WTC11 (cell line): ENCODE results near the gene SLC36A4. TPM values are rescaled to one million over a fixed set of nuclear protein-coding genes. Genes with fewer than 3 reads are reported as not detected.

Experiments
- ATAC-seq: fragments of 200-7000 bp; cut with Tn5 transposase; 2 replicates; pipeline ENCODE4 v1.10.0; 2021; ENCODE audit warnings: mild to moderate bottlenecking, moderate library complexity
- CTCF ChIA-PET: fragments of 300-600 bp; sonication (Branson Sonifier 250); formaldehyde crosslinking; loops from one replicate; lab custom pipeline; 2021; ENCODE audit warnings: antibody characterized with exemption; lab: Charles Lee
- POLR2A ChIA-PET: fragments of 350-600 bp; sonication (Branson Sonifier 250); formaldehyde crosslinking; loops from one replicate; lab custom pipeline; 2021; ENCODE audit warnings: antibody characterized with exemption; lab: Charles Lee
- DNase-seq: peaks from one replicate; pipeline ENCODE4 v3.0.0; 2021; ENCODE audit warnings: low spot score
- H3K27ac Mint-ChIP-seq: 2 replicates; pipeline ENCODE4 v1.8.0; 2021; ENCODE audit warnings: mixed read lengths
- H3K27me3 Mint-ChIP-seq: 2 replicates; pipeline ENCODE4 v1.8.0; 2021; ENCODE audit warnings: low read depth, mild to moderate bottlenecking, moderate library complexity, mixed read lengths
- H3K36me3 Mint-ChIP-seq: 2 replicates; pipeline ENCODE4 v1.8.0; 2021; ENCODE audit warnings: mixed read lengths
- H3K4me1 Mint-ChIP-seq: 2 replicates; pipeline ENCODE4 v1.8.0; 2022; ENCODE audit warnings: mixed read lengths
- H3K4me3 Mint-ChIP-seq: 2 replicates; pipeline ENCODE4 v1.8.0; 2021; ENCODE audit warnings: mild to moderate bottlenecking, moderate library complexity, mixed read lengths
- H3K9me3 Mint-ChIP-seq: 2 replicates; pipeline ENCODE4 v1.8.0; 2021; ENCODE audit warnings: mixed read lengths
- ATF1 ChIP-seq: sonication (generic); formaldehyde crosslinking; IDR thresholded peaks from 2 replicates; pipeline ENCODE4 v1.8.1; 2023; ENCODE audit warnings: mild to moderate bottlenecking, moderate library complexity, missing genetic modification reagents
- ELF4 ChIP-seq: sonication (generic); formaldehyde crosslinking; IDR thresholded peaks from 2 replicates; pipeline ENCODE4 v1.8.1; 2022; ENCODE audit warnings: low read depth, mild to moderate bottlenecking, moderate library complexity, missing genetic modification reagents
- FOXP1 ChIP-seq: sonication (generic); formaldehyde crosslinking; IDR thresholded peaks from 2 replicates; pipeline ENCODE4 v1.8.0; 2022; ENCODE audit warnings: missing genetic modification reagents, mild to moderate bottlenecking, moderate library complexity, borderline replicate concordance
- GABPB1 ChIP-seq: sonication (generic); formaldehyde crosslinking; IDR thresholded peaks from 2 replicates; pipeline ENCODE4 v1.8.1; 2023; ENCODE audit warnings: mild to moderate bottlenecking, missing genetic modification reagents
- GRHL2 ChIP-seq: fragments of 250-450 bp; sonication (Bioruptor Pico); IDR thresholded peaks from 2 replicates; pipeline ENCODE4 v1.8.0; 2022; ENCODE audit warnings: mild to moderate bottlenecking, moderate library complexity; ENCODE audit not compliant: insufficient replicate concordance, severe bottlenecking
- GTF2I ChIP-seq: fragments of 250-450 bp; sonication (Bioruptor Pico); conservative IDR thresholded peaks from 2 replicates; pipeline ENCODE4 v1.4.0; 2021; ENCODE audit warnings: mild to moderate bottlenecking
- IRF2 ChIP-seq: sonication (generic); formaldehyde crosslinking; IDR thresholded peaks from 2 replicates; pipeline ENCODE4 v1.8.0; 2022; ENCODE audit warnings: low read depth, missing genetic modification reagents, borderline replicate concordance
- JAZF1 ChIP-seq: fragments of 250-450 bp; sonication (Bioruptor Pico); IDR thresholded peaks from 2 replicates; pipeline ENCODE4 v1.9.0; 2021; ENCODE audit warnings: moderate library complexity, mild to moderate bottlenecking, inconsistent platforms
- NFATC4 ChIP-seq: fragments of 250-450 bp; sonication (Bioruptor Pico); IDR thresholded peaks from 2 replicates; pipeline ENCODE4 v1.9.0; 2021; ENCODE audit warnings: mild to moderate bottlenecking
- NFE2L1 ChIP-seq: sonication (generic); formaldehyde crosslinking; IDR thresholded peaks from 2 replicates; pipeline ENCODE4 v1.8.1; 2023; ENCODE audit warnings: missing genetic modification reagents
- NR1H2 ChIP-seq: sonication (generic); formaldehyde crosslinking; IDR thresholded peaks from 2 replicates; pipeline ENCODE4 v1.9.0; 2021; ENCODE audit warnings: mild to moderate bottlenecking, moderate library complexity, missing genetic modification reagents
- RELA ChIP-seq: sonication (generic); formaldehyde crosslinking; IDR thresholded peaks from 2 replicates; pipeline ENCODE4 v1.8.1; 2022; ENCODE audit warnings: missing genetic modification reagents, mild to moderate bottlenecking, borderline replicate concordance
- SMAD4 ChIP-seq: sonication (generic); formaldehyde crosslinking; IDR thresholded peaks from 2 replicates; pipeline ENCODE4 v1.8.0; 2022; ENCODE audit warnings: mild to moderate bottlenecking, missing genetic modification reagents
- TEAD1 ChIP-seq: sonication (generic); formaldehyde crosslinking; IDR thresholded peaks from 2 replicates; pipeline ENCODE4 v1.8.0; 2022; ENCODE audit warnings: mild to moderate bottlenecking, missing genetic modification reagents
- ZBTB21 ChIP-seq: sonication (generic); formaldehyde crosslinking; IDR thresholded peaks from 2 replicates; pipeline ENCODE4 v1.8.1; 2023; ENCODE audit warnings: mild to moderate bottlenecking, missing genetic modification reagents, borderline replicate concordance
- ZNF138 ChIP-seq: sonication (generic); formaldehyde crosslinking; conservative IDR thresholded peaks from 2 replicates; pipeline ENCODE4 v1.8.1; 2022; ENCODE audit warnings: mild to moderate bottlenecking, moderate library complexity, missing genetic modification reagents
- ZNF671 ChIP-seq: fragments of 250-450 bp; sonication (Bioruptor Pico); IDR thresholded peaks from 2 replicates; pipeline ENCODE4 v1.8.0; 2021; ENCODE audit warnings: mild to moderate bottlenecking
- total RNA-seq: library from RNA; stranded (reverse); gene quantifications from 3 replicates; pipeline ENCODE4 v1.2.3, GENCODE V29; 2021
- TF ChIP-seq, protein P1 (sequence below): fragments of 250-450 bp; sonication (Bioruptor Pico); IDR thresholded peaks from 2 replicates; pipeline ENCODE4 v1.9.0; 2021; ENCODE audit warnings: mild to moderate bottlenecking
- TF ChIP-seq, protein P2 (sequence below): sonication (generic); formaldehyde crosslinking; IDR thresholded peaks from 2 replicates; pipeline ENCODE4 v1.8.0; 2022; ENCODE audit warnings: mild to moderate bottlenecking, missing genetic modification reagents
- TF ChIP-seq, protein P3 (sequence below): fragments of 250-450 bp; sonication (Bioruptor Pico); IDR thresholded peaks from 2 replicates; pipeline ENCODE4 v1.8.0; 2021; ENCODE audit warnings: mild to moderate bottlenecking
- TF ChIP-seq, protein P4 (sequence below): fragments of 250-450 bp; sonication (Bioruptor Pico); conservative IDR thresholded peaks from 2 replicates; pipeline ENCODE4 v1.9.0; 2021; ENCODE audit warnings: mild to moderate bottlenecking
- TF ChIP-seq, protein P5 (sequence below): sonication (generic); formaldehyde crosslinking; IDR thresholded peaks from 2 replicates; pipeline ENCODE4 v1.8.0; 2022; ENCODE audit warnings: mild to moderate bottlenecking, missing genetic modification reagents
- TF ChIP-seq, protein P6 (sequence below): sonication (generic); formaldehyde crosslinking; IDR thresholded peaks from 2 replicates; pipeline ENCODE4 v1.8.0; 2022; ENCODE audit warnings: mild to moderate bottlenecking, missing genetic modification reagents
- TF ChIP-seq, protein P7 (sequence below): sonication (generic); formaldehyde crosslinking; IDR thresholded peaks from 2 replicates; pipeline ENCODE4 v1.8.1; 2022; ENCODE audit warnings: missing genetic modification reagents, borderline replicate concordance

The SLC36A4 gene
- total RNA-seq, 1 experiment from 2014 or later, result 27.9 TPM

DNA sequence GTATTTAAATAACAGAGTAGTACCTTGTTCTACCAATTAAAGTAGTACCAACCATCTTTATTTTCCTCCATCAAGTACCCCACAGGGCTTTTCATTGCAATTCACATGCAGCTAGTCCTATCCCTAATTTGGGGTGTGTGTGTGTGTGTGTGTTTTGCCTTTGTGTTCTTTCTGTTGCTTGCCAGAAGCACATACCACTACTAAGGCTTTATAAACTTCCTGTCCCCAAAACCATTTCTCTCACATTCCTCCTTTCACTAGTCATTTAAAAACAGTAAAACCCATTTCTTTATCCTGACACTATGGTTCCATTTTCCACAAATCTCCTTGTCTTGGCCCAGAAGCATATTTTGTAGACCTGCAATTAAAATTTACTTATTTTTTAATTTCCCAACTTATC lies 54.6 kb downstream of the SLC36A4 start:
- no peak overlapping the region for H3K4me3 Mint-ChIP-seq
- POLR2A ChIA-PET, result no interaction called here
- no peaks in the 10 kb centered on the region for H3K9me3 Mint-ChIP-seq
- H3K4me1 Mint-ChIP-seq, result no peaks in the 10 kb centered on the region
- ATAC-seq (no peak), DNase-seq (no peak)
- no peaks in the 10 kb centered on the region for H3K36me3 Mint-ChIP-seq
- H3K27me3 Mint-ChIP-seq, result no peaks in the 10 kb centered on the region
- no peak overlapping the region for H3K27ac Mint-ChIP-seq
- TF ChIP-seq, protein P1, sequence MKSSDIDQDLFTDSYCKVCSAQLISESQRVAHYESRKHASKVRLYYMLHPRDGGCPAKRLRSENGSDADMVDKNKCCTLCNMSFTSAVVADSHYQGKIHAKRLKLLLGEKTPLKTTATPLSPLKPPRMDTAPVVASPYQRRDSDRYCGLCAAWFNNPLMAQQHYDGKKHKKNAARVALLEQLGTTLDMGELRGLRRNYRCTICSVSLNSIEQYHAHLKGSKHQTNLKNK (CRISPR knock-in tag), result no peak
- TF ChIP-seq, protein P2, sequence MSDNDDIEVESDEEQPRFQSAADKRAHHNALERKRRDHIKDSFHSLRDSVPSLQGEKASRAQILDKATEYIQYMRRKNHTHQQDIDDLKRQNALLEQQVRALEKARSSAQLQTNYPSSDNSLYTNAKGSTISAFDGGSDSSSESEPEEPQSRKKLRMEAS (CRISPR knock-in tag), result no peak
- TF ChIP-seq ELF4 (CRISPR knock-in tag) (no peak), NR1H2 (CRISPR knock-in tag) (no peak), ZNF671 (CRISPR knock-in tag) (no peak), RELA (CRISPR knock-in tag) (no peak), FOXP1 (CRISPR knock-in tag) (no peak)
- TF ChIP-seq, protein P3, sequence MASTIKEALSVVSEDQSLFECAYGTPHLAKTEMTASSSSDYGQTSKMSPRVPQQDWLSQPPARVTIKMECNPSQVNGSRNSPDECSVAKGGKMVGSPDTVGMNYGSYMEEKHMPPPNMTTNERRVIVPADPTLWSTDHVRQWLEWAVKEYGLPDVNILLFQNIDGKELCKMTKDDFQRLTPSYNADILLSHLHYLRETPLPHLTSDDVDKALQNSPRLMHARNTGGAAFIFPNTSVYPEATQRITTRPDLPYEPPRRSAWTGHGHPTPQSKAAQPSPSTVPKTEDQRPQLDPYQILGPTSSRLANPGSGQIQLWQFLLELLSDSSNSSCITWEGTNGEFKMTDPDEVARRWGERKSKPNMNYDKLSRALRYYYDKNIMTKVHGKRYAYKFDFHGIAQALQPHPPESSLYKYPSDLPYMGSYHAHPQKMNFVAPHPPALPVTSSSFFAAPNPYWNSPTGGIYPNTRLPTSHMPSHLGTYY (CRISPR knock-in tag), result no peak
- CTCF ChIA-PET, result no interaction called here

DNA sequence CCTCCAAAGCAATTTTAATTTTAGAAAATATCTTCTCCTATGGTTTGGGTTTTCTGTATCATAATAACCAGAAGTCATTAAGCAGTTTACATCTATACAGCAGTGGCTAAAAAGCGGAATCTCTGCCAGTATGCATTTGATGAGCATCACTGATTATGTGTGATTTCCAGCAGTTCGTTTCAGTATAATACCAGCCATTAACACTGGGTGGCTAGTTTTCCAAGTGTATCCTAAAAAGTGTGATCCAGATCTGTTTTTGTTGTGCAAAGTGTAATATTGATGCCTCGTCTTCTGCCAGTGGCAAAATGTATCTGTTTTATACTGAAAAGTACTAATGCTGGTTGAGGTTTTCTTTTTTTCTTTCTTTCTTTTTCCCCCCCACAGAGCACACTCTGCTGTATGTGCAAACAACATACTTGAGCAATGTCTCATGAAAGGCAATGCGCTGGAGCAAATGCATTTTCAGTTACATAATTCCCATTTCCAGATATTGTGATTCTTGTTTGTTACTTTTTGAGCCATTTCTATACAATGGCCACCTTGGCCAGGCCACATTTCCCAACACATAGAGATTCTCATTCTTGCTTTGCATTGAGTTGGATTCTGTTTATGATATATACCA lies 64.2 kb downstream of the SLC36A4 start:
- H3K4me1 Mint-ChIP-seq, result no peaks in the 10 kb centered on the region
- CTCF ChIA-PET, result no interaction called here
- TF ChIP-seq ATF1 (CRISPR knock-in tag) (no peak), ZNF138 (no peak), ZBTB21 (CRISPR knock-in tag) (no peak), GRHL2 (CRISPR knock-in tag) (no peak), TEAD1 (no peak), GTF2I (CRISPR knock-in tag) (no peak), NFATC4 (CRISPR knock-in tag) (no peak)
- ATAC-seq (no peak), DNase-seq (no peak)
- POLR2A ChIA-PET, result no interaction called here
- H3K4me3 Mint-ChIP-seq, result no peak overlapping the region
- H3K9me3 Mint-ChIP-seq, result 0 out of 2 replicates have a peak, but pooled peaks cover 3% of the 10 kb centered on the region
- H3K36me3 Mint-ChIP-seq, result no peaks in the 10 kb centered on the region
- no peaks in the 10 kb centered on the region for H3K27me3 Mint-ChIP-seq
- no peak overlapping the region for H3K27ac Mint-ChIP-seq

DNA sequence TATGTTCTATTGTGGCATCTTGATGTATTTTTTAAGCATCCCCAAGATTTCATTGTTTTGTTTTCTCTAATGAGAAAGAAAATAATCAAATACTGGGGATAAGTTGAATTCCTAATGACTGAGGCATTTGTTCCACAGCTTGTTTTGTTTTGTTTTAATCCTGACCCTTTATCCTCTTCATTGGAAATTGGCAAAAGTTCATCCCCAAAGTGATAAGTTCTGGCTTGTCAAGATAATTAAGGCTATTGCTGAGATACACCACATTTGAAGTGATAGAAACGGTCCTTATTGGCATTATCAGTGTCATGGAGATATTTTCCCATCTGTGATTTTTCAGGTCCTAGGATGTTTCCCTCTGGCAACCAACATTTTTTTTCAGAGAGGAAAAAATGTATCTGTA lies 65.0 kb downstream of the SLC36A4 start:
- Mint-ChIP-seq H3K4me3 (no peak overlapping the region), H3K36me3 (no peaks in the 10 kb centered on the region), H3K27me3 (no peaks in the 10 kb centered on the region), H3K9me3 (0 out of 2 replicates have a peak, but pooled peaks cover 3% of the 10 kb centered on the region), H3K4me1 (no peaks in the 10 kb centered on the region), H3K27ac (no peak overlapping the region)
- POLR2A ChIA-PET, result interaction anchor here (0.6 kb wide), 1 partner anchor 82 kb away, joined by 4 read pairs; no protein-coding TSS in a partner anchor
- DNase-seq (no peak), ATAC-seq (no peak)
- CTCF ChIA-PET, result interaction anchor here (0.6 kb wide), 1 partner anchor 520 kb away, joined by 5 read pairs; no protein-coding TSS in a partner anchor
- TF ChIP-seq JAZF1 (no peak), SMAD4 (CRISPR knock-in tag) (no peak), NFATC4 (CRISPR knock-in tag) (no peak), GTF2I (CRISPR knock-in tag) (no peak), IRF2 (CRISPR knock-in tag) (no peak), NFE2L1 (CRISPR knock-in tag) (no peak), GABPB1 (CRISPR knock-in tag) (no peak)
- TF ChIP-seq, protein P4, sequence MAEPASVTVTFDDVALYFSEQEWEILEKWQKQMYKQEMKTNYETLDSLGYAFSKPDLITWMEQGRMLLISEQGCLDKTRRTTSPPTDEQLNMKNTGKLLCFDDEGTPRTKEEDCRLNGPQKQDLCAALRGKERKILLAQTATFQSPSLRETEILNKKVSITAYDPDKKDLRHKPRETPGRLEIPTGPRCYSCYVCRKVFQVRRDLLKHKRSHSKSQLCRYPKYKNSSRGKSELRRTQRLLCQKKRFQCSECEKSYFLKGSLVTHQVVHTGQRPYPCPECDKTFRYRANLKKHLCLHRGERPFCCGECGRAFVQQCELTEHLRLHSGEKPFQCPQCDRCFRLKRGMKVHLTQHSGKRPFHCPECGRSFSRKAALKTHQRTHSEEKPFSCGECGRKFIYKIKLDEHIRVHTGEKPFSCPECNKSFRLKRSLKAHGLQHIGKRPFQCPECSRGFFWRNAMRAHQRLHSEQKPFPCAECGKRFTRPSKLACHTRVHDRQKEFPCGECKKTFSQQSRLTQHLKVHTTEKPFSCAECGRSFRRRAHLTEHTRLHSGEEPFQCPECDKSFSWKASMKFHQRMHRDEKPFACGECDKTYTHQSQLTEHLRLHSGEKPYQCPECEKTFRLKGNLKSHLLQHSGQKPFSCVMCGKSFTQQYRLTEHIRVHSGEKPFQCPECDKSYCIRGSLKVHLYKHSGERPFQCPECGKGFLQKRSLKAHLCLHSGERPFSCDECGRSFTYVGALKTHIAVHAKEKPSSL, result no peak
- TF ChIP-seq, protein P5, sequence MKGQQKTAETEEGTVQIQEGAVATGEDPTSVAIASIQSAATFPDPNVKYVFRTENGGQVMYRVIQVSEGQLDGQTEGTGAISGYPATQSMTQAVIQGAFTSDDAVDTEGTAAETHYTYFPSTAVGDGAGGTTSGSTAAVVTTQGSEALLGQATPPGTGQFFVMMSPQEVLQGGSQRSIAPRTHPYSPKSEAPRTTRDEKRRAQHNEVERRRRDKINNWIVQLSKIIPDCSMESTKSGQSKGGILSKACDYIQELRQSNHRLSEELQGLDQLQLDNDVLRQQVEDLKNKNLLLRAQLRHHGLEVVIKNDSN (CRISPR knock-in tag), result no peak
- TF ChIP-seq, protein P6, sequence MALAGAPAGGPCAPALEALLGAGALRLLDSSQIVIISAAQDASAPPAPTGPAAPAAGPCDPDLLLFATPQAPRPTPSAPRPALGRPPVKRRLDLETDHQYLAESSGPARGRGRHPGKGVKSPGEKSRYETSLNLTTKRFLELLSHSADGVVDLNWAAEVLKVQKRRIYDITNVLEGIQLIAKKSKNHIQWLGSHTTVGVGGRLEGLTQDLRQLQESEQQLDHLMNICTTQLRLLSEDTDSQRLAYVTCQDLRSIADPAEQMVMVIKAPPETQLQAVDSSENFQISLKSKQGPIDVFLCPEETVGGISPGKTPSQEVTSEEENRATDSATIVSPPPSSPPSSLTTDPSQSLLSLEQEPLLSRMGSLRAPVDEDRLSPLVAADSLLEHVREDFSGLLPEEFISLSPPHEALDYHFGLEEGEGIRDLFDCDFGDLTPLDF (CRISPR knock-in tag), result no peak
- TF ChIP-seq, protein P7, sequence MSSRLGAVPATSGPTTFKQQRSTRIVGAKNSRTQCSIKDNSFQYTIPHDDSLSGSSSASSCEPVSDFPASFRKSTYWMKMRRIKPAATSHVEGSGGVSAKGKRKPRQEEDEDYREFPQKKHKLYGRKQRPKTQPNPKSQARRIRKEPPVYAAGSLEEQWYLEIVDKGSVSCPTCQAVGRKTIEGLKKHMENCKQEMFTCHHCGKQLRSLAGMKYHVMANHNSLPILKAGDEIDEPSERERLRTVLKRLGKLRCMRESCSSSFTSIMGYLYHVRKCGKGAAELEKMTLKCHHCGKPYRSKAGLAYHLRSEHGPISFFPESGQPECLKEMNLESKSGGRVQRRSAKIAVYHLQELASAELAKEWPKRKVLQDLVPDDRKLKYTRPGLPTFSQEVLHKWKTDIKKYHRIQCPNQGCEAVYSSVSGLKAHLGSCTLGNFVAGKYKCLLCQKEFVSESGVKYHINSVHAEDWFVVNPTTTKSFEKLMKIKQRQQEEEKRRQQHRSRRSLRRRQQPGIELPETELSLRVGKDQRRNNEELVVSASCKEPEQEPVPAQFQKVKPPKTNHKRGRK (CRISPR knock-in tag), result no peak
